ENCODE results near the gene SUCLG2.

The SUCLG2 gene

GRCh38 chr3:67493808-67494207, 160.6 kb downstream of the SUCLG2 start:
- Histone ChIP-seq H3F3A (ENCODE audit: insufficient read depth, low read length) (no peaks in the 10 kb centered on the region), H3K4me1 (ENCODE audit: low read length) (no peaks in the 10 kb centered on the region)
- no peak for TF ChIP-seq CTCF (IDR thresholded peaks at IDR 0.05; ENCODE audit: low read length)
- no peak for TF ChIP-seq EZH2phosphoT487 (IDR thresholded peaks at IDR 0.05; ENCODE audit: low read length)
- no peak for TF ChIP-seq EZH2 (optimal IDR thresholded peaks at IDR 0.05; ENCODE audit: low read depth, low read length)

DNA sequence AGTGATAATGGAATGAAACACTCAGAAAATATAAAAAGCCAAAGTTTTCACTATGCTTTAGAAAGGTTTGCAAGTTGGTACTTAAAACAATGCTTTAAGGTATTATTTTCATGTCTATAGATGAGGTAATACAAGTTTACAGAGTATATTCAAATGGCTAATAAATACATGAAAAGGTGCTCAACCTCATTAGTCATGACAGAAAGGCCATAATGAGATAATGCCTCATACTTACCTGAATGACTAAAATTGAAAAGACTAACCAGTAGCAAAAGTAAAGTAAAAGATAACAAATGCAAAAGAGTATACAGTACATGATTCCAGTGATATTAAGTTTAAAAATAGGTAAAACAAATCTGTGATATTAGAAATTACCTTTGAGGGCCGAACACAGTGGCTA, 163.8 kb downstream of the SUCLG2 start:
- Histone ChIP-seq H4K20me1 (ENCODE audit: insufficient read depth, low read length) (no peaks in the 10 kb centered on the region), H3K4me1 (ENCODE audit: low read length) (no peaks in the 10 kb centered on the region), H3K36me3 (replicated peaks; ENCODE audit: insufficient read depth, low read length) (no peaks in the 10 kb centered on the region), H3K4me2 (ENCODE audit: low read depth, low read length) (no peak overlapping the region), H3K79me2 (ENCODE audit: low read length) (no peaks in the 10 kb centered on the region), H2AFZ (ENCODE audit: low read length) (no peak overlapping the region), H3K9me2 (replicated peaks; ENCODE audit: insufficient read depth, low read length) (no peaks in the 10 kb centered on the region), H3F3A (ENCODE audit: insufficient read depth, low read length) (no peaks in the 10 kb centered on the region), H3K4me3 (ENCODE audit: low read length) (no peak overlapping the region), H3K27ac (ENCODE audit: low read length) (no peak overlapping the region), H3K9ac (ENCODE audit: low read length) (no peak overlapping the region), H3K9me3 (replicated peaks; ENCODE audit: insufficient read depth, low read length) (no peaks in the 10 kb centered on the region), H3K27me3 (replicated peaks; ENCODE audit: insufficient read depth, low read length) (no peaks in the 10 kb centered on the region)
- no peak for TF ChIP-seq EZH2 (optimal IDR thresholded peaks at IDR 0.05; ENCODE audit: low read depth, low read length)
- no peak for TF ChIP-seq EZH2phosphoT487 (IDR thresholded peaks at IDR 0.05; ENCODE audit: low read length)
- no peak for TF ChIP-seq CTCF (IDR thresholded peaks at IDR 0.05; ENCODE audit: low read length)
- no peak for DNase-seq

More at GRCh38 chr3:67493808-67494207, 160.6 kb downstream of the SUCLG2 start:
- Histone ChIP-seq H3K4me2 (ENCODE audit: low read depth, low read length) (no peak overlapping the region), H3K36me3 (replicated peaks; ENCODE audit: insufficient read depth, low read length) (no peaks in the 10 kb centered on the region), H3K27ac (ENCODE audit: low read length) (no peak overlapping the region), H3K27me3 (replicated peaks; ENCODE audit: insufficient read depth, low read length) (no peaks in the 10 kb centered on the region), H3K9ac (ENCODE audit: low read length) (no peak overlapping the region), H2AFZ (ENCODE audit: low read length) (no peak overlapping the region), H4K20me1 (ENCODE audit: insufficient read depth, low read length) (no peaks in the 10 kb centered on the region), H3K79me2 (ENCODE audit: low read length) (no peaks in the 10 kb centered on the region), H3K9me2 (replicated peaks; ENCODE audit: insufficient read depth, low read length) (no peaks in the 10 kb centered on the region), H3K4me3 (ENCODE audit: low read length) (no peak overlapping the region), H3K9me3 (replicated peaks; ENCODE audit: insufficient read depth, low read length) (no peaks in the 10 kb centered on the region)
- no peak for DNase-seq

GRCh38 chr3:67489816-67490215, 164.6 kb downstream of the SUCLG2 start:
- H3K36me3 ChIP-seq (replicated peaks; ENCODE audit: insufficient read depth, low read length) = no peaks in the 10 kb centered on the region
- no peak overlapping the region for H2AFZ ChIP-seq (ENCODE audit: low read length)
- no peak overlapping the region for H3K9ac ChIP-seq (ENCODE audit: low read length)
- H3K4me1 ChIP-seq (ENCODE audit: low read length) = no peaks in the 10 kb centered on the region
- no peak for DNase-seq
- H3K27me3 ChIP-seq (replicated peaks; ENCODE audit: insufficient read depth, low read length) = no peaks in the 10 kb centered on the region
- TF ChIP-seq CTCF (IDR thresholded peaks at IDR 0.05; ENCODE audit: low read length) = no peak
- no peak for TF ChIP-seq EZH2phosphoT487 (IDR thresholded peaks at IDR 0.05; ENCODE audit: low read length)
- no peak for TF ChIP-seq EZH2 (optimal IDR thresholded peaks at IDR 0.05; ENCODE audit: low read depth, low read length)
- H3K27ac ChIP-seq (ENCODE audit: low read length) = no peak overlapping the region
- no peaks in the 10 kb centered on the region for H3K9me3 ChIP-seq (replicated peaks; ENCODE audit: insufficient read depth, low read length)
- H4K20me1 ChIP-seq (ENCODE audit: insufficient read depth, low read length) = no peaks in the 10 kb centered on the region
- no peak overlapping the region for H3K4me3 ChIP-seq (ENCODE audit: low read length)
- no peak overlapping the region for H3K4me2 ChIP-seq (ENCODE audit: low read depth, low read length)
- no peaks in the 10 kb centered on the region for H3K79me2 ChIP-seq (ENCODE audit: low read length)
- no peaks in the 10 kb centered on the region for H3F3A ChIP-seq (ENCODE audit: insufficient read depth, low read length)
- H3K9me2 ChIP-seq (replicated peaks; ENCODE audit: insufficient read depth, low read length) = no peaks in the 10 kb centered on the region

All from MM.1S (cell line).